Stimulated activated CD8-positive, alpha-beta memory T cell treated with anti-CD3 and anti-CD28 coated beads, Interleukin-15, amount 100 ng/mL, for 24 hours (primary cell): Measurements from ENCODE around the gene GPC3.

ENCODE experiments used
- DNase-seq: peaks from one replicate; pipeline ENCODE4 v3.0.0-alpha.2; 2020; ENCODE audit warnings: low read depth

The GPC3 gene

DNA sequence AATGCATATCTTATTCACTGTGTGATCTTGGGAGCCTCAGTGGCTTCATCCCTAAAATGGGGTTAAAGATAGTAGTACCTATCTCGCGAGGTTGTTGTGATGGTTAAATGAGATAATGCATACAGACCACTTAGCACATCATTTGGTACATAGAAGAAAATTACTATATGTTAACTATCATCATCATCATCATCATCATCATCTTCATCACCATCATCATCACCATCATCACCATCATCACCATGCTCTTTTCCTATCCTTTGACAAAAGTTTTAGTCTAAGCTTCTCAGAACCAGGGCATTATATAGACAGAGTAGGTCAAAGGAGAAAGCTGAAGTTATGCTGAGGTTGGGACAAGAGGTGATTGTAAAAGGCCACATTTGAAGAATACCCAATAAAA is 145.0 kb downstream of the GPC3 start:
- DNase-seq: no peak

DNA sequence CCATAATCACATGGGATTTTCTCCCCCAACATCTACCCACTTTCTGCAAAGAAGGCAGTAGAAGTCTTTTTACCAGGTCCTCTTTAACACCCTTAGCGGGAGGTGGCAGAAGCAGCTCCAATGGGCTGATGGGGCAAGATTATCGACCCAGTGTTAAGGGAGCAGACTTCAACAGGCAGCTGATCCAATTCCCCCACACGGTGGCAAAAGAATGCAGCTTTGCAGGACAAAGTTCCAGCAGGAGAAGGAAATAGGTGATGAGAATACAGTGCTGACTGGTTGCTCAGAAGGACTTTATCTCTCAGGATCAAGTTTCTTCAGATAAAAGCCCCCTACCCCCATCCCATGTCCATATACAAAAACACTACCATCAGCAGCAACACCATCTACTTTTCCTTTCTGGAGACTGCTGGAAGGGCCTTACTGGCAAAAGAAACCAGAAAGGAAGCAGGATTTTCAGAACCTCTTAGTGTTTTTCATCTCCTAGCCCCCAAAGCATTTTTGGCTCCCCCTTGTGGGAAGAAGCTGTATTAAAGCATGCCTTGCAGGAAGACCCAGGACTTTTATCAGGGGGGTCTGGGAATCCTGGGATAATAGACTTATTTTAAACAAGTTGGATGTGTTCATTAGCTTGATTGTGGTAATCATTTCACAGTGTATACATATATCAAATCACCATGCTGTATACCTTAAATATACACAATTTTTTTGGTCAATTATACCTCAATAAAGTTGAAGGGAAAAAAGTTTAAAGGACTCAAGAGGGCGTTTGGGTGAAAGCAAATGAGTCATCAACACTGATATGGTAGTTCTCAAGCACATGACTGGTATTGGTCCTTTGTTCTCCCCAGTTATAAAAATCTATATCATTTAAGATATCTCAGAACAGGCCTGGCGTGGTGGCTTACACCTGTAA is 146.4 kb downstream of the GPC3 start:
- no peak for DNase-seq

DNA sequence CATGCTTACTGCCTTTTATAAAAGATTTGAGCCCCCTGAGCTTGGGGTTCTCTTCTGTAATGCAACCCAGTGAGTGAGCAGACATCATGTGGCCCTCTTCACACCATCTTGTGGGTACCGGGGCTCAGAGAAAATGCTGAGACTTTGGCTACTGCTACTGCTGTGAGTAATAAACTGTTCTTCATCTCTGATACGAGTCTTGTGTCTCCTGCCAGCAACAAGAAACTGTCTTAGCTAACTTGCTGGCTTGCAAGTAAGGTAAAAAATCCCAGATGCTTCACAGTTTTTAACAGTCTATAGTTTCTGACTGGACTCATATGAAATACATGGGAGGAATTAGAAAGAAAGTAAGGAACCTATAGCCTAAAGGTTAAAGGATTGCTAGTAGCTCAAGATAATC is 148.3 kb downstream of the GPC3 start:
- no peak for DNase-seq

DNA sequence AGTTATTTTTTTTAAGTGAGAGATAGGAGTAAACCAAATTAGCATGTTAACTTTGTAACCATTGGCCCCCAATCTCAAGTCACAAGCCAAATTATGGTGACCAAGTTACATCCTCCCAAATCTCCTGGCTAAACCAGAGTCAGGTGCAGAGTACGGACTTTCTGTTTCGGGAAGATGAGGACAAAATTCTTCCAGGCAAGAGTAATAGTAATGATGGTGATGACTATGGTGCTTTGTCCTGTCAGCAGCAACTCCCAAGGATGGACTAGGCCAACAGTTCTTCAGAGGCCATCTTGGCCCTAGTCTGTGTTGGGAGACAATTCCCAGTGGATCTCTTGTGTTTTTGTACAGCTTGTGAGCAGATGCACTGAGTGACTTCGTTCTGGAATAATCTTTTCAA is 148.8 kb downstream of the GPC3 start:
- no peak for DNase-seq

DNA sequence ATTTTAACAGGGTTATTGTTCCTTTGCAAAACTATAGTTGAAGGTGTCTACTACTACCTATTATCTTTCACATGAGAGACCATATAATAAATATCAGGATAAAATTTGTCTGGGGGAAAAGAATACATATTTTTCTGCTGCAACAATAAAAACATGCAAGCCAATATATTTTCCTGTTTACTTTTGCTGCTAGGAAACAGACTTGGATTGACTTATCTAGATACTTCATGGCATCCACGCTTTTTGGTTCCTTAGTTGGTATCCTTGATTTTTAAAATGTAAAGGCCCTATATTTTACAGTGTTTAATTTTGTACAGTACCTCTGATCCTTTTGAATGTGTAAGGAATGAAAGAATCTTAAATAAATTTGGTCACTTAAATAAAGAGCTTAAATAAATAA is 150.6 kb downstream of the GPC3 start:
- no peak for DNase-seq

DNA sequence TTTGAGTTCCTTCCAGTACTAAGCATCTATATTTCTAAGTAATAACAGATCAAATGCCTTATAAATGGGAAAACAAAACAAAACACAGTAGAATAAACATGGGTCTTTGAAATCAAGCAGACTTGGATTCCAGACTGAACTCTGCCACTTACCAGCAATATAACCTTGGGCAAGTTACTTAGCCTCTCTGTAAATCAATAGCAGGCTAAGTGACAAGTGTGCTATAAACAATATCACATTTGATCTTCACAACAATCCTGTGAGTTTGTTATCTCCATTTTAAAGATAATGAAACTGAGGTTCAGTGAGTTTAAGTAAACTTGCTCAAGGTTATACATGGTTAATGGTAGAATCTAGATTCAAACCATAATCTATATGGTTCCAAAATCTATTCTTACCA is 165.8 kb downstream of the GPC3 start:
- no peak for DNase-seq

DNA sequence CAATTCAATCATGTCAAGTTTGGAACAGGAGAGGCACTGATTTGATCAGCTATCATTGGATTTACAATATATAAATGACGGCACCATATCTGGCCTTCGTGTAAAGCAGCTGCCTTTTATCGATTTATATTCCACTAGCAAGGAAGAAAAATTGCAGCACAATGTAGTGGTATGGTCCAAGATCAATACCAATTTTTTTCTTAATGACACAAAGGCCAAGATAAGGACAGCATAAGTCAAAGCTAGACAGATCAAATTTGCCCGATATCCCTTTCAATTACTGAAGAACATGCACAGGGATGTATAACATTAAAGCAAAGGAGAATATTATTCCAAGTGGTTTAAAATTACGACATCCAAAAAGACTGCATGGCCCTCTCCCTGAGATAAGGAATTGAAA is 167.4 kb downstream of the GPC3 start:
- DNase-seq: no peak

DNA sequence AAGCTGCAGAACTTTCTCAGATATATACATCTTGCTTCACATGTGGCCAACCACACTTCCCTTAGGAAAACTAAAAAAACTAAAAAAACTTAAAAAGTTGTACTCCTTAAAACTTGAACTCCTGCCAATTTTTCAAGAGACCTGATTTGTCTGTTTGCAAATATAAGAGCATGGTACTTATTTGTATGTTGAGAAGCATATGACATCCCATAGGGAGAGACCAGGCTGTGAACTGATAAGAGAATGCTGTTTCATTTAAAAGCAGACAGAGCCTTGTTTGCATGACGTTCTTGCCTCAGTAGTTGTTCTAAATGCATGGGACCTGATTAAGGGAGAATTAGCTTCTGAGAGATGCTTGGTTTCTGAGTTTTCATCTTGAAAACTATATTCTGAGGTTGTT is 169.9 kb downstream of the GPC3 start:
- DNase-seq: no peak

DNA sequence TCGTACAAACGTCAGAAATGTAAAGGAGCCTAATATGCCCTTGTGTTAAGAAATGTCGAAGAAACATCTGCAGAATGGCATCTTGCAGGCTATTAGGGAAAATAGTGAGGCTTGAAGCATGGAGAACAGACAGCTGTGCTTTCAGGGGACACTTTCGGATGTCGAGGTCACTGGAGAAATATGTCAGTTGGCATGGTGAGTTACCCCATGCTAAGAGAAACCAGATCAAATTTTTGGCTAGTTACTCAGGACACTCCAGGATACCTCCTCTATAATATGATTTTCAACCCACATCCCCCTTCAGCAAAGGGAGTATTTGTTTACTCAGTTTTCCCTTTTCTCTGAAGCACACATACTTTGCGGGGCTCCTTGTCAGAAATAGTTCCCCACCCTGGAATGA is 171.4 kb downstream of the GPC3 start:
- DNase-seq: no peak

DNA sequence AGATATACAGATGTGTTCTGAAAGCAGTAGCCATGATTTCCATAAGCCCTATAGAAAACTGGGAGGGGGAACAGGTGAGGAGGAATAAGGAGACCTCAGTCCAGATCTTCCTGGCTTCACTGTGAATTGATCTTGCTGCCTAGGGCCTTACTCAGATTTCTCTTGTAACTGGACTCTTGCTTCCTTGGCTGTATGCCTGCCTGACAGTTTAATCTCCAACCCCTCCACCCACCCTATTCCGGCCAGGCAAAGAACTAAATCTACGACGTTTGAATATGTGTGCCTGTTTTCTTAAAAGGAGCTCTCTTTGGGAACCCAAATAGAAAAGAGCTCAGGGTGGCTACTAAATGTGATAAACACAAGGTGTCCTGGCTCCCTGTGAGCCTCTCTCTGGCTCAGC is 173.0 kb downstream of the GPC3 start:
- DNase-seq: no peak

DNA sequence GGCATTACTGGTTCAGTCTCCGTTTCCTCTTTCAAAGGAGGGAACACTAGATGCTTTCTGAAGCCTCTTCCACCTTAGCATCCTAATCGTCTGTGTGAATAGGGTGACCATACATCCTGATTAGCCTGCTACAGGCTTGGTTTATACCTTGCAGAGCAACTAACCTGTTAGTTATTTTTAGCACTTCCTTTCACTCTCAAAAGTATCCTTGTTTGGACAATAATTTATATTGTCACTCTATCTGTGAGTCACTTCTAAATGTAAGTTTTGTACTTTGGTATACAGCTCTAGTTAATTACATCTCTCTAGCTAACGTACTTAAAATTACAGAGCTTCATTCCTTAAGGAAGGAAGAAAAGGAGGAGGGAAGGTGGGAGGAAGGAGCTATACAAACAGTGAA is 174.5 kb downstream of the GPC3 start:
- DNase-seq: no peak

DNA sequence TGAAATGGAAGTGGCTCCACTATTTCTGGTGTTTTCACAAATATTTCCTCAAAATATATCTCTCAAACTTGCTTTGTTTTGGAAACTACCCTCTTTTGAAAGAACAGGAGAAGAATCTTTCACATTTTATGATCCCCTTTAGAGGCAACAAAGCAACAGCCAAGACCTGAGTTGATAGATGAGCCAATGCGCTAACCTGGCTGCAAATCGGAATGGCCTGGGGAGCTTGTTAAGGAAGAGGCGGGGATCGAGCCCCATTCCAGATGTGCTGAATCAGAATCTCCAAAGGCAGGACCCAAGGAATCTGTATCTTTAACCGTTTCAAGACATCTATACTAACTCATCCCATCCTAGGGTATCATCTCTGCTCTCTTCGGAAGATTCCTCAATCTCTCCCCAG is 181.3 kb downstream of the GPC3 start:
- DNase-seq: no peak

DNA sequence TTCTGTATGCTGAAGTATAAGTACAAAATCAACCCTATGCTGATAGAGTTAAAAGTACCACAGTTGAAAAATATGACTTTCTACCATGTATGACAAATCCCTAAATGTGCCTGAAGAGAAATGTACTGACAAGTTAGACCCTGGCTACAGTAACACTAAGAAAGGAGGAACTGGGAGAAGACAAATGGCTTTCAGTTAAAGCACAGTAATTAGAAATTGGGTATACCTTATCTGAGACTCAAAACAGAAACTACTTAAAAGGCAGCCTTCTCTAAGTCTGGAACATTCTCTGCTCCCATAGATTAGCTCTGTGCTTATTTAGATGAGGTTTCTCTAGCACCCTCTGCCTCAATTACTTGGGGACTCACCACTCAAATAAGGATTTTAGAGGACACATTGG is 189.1 kb downstream of the GPC3 start:
- DNase-seq: no peak

DNA sequence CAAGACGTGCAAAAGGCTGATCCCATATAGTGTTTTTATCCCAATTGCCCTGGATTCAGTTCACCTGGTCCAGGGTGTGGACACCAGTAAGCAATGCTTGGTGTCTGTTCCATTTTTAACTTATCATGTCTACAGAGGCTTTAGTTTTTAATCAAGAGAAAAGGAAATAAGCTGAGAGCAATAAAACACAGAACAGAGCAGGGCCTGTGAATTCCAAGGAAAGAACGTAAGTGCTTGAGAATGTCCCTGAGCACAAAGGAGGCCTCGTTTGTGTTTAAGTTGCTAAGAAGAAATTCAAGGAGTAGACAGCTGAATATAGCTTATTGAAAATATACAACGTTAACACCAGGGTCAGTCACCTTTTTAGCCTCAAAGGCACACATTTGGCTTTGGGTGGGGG is 191.3 kb downstream of the GPC3 start:
- DNase-seq: no peak

DNA sequence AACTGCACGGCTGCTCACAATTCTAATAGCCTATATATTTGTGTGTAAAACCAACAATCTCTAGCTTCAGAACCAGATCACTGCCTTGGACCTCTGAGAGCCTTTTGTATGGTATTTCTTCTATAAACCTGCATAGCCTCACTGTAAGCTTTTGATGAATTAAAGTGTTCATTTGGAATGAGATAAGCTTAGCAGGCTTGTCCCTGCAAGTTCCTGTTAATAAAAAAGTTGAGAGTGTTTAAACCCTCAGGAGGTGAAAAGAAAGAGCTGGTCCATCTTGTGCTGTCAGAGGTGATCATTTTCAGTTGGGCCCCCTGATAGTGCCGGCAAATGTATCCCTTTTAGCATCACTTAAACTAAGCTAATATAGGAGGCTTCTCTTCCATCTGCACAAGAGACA is 191.8 kb downstream of the GPC3 start:
- DNase-seq: no peak

DNA sequence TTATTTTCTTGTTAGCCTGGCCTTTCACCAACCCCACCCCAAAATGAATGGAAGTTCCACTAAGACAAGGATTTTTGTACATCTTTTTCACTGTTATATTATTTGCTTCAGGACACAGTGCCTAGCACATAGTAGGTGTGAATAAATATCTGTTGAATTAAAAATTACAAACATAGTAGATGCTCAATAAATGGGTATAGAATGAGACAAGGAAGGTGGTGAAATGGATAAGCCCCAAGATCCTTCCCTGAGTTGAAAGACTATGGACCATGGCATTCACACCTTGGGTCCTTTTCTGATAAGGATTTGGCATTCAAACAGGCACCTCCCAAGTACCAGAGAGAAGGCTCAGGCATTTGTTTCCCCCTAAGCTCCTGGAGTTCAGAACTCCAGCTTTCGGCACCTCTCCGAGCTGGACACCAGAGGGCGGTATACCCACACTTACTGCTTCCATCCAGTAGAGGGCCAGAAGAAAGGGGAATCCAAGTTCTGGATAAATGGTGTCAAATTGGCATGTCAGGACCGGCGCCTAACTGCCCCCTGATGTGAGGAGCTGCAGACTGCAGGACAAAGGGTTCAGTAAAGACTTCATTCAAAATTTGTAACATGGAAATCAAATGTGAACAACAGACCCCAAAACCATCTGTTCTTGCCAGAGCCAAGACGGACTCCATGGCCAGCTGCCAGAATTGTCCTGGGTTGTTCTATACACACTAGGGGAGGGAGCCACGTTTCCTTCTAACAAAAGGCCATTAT is 193.0 kb downstream of the GPC3 start:
- no peak for DNase-seq

DNA sequence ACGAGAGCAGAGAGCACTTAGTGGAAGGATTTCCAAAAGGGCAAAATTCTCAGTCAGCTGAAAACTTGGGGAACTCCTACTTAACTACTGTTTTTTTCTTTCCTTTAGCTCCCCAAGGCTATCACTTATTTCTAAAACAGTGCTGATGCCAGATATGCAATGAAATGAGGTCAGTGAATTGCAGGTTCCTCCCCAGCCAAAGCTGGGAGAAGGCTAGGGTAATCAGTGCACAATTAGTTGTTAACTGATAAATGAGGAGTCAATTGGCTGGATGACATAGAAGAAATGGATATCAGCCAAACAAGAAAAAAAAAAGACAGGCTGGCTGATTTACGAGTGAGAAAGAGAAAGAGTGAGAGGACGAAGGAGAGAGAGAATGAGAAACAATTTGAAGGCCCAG is 195.6 kb downstream of the GPC3 start:
- no peak for DNase-seq

DNA sequence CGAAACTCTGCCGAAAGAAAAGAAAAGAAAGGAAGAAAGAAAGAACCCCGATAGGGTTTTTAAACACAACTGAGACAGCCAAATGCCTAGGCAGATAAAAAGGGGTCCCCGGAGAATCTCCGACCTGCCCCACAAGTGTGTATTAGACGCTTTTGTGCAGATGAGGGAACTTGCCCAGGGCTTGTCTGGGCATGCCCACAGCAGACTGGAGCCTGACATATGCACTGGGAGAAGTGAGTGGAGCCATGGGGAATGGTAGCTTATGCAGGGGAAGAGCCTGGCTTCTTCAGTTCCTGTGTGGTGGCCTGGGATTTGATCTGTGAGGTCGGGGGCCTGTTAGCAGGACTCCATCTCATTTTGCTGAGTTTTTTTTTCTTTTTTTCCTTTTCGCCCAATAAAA is 199.0 kb downstream of the GPC3 start:
- no peak for DNase-seq

DNA sequence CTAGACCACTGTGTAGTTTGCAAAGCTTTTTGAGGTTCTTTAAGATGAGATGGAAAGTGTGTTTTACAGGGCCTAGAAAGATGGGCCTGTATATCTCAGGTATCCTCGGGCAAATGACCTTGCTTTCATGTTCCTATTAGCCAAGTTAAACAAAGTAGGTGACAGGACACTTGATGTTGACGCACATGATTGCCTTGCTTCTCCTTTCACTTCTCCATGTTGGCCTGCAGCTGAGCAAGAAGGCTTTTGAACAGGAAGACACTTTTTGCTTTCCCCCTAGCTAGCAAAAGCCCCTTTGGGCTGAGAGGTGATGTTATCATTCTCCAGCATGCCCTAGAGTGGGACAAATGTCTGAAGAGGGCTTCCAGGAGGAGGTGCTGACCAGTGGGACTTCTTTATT is 202.1 kb downstream of the GPC3 start:
- no peak for DNase-seq

DNA sequence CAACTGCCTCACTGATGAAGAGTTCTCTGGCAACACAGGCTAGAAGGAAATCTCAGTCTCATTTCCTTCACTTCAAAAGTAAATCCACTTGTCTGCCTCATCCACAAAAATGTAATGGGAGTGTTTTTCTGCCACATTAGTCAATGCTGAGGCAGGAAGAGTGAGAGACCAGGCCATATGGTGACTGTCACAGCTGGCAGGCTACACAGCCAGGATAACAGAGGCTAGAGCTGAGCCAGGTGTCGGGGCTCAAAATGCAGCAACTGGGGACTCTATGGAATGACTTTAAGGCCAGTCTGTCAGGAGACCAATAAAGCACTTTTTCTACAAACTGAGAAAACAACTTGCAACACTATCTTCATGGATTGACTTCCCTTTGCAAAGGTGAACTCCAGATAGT is 204.2 kb downstream of the GPC3 start:
- no peak for DNase-seq

DNA sequence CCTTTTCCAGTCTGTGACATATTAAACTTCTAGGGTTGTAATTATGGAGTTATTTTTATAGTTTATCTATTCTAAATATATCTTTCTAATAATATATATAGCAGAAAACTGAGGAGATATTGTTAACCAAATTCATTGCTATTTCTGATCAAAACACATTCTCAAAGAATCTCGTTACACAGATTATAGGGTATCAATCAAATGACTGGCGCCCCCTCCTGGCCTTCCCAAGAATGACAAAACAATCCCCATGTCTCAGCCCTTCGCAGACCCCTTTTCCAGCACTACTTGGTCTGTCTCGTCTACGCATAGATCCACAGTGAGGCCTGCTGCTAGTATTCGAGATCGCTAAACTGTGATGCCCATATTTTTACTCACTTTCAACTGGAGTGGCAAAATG is 209.3 kb downstream of the GPC3 start:
- DNase-seq: no peak

DNA sequence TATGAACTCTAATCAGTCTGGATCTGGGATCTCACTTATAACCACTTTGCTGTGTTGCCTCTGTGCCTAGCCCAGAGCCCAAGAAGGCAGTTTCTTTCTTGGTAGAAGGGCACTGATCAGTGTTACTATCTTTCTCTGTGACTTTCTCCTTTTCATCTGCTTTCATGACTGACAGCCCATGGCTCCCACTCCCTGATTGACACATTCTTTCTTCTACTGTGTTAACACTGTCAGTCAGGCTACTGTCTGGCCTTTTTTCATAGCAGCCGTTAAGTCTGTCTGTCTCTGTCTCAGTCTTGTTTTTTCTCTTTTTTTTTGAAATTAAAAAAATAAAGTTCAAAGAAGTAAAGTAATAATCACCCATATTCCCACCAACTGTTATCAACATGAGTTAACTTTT is 210.6 kb downstream of the GPC3 start:
- DNase-seq: no peak

DNA sequence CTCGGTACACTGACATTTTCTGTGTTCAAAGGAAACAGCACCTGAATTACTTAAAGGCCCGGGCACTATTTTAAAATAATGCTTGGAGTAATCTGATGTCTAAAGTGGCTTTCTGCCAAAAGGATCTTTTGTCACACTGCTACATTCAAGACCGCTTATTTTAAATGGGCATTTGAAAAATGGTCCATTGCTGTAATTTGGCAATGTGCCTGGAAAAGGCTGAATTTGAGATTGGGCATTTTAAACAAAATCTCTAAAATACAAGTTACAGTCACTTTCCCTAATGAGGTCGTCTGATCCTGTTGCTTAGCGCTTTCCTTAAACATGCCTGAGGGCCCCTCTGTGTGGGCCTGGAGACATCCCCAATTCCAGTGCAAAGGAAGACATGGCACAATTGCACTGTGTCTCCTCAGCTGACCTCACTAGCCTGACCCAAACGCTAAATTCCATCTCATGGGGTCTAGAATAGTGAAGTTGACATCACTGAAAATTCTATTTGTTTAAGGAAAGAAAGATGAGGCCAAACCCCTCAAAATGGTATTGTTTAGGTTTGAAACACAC is 214.2 kb downstream of the GPC3 start:
- DNase-seq: no peak
